ENCODE results near the gene ZC3H12C. TPM values are rescaled to one million over a fixed set of nuclear protein-coding genes. Genes with fewer than 3 reads are reported as not detected.

Gene ZC3H12C
- total RNA-seq, 4 donors from 2014 or later = 5.5 to 10.1 (median 7.8) TPM

GRCh38 chr11:110093407-110094297 is 460 bp downstream of the ZC3H12C start:
- TF ChIP-seq POLR2A (IDR thresholded peaks at IDR 0.05) = no peak
- no peak for TF ChIP-seq CTCF (IDR thresholded peaks at IDR 0.05)
- Histone ChIP-seq H3K9me3 (no peaks in the 10 kb centered on the region), H3K27me3 (no peaks in the 10 kb centered on the region), H3K4me3 (peak overlapping the region; percentile 72 to 81 (median 78)), H3K36me3 (no peaks in the 10 kb centered on the region), H3K27ac (peak overlapping the region; percentile 90 to 98 (median 93)), H3K4me1 (peaks cover 6 to 47% (median 14%) of the 10 kb centered on the region in 3 donors)
- WGBS, 2 donors = 2 to 3% methylated on average over 22 to 25 of the region's 80 CpGs
- intact Hi-C loops (cut with DNase I) = no loop called here
- no peak for DNase-seq

GRCh38 chr11:110094298-110095285 is 1.4 kb downstream of the ZC3H12C start:
- WGBS, 2 donors = 32 to 49% methylated on average over 9 of the region's 9 CpGs
- H3K4me1 ChIP-seq = peaks cover 6 to 47% (median 14%) of the 10 kb centered on the region in 3 donors
- TF ChIP-seq POLR2A (IDR thresholded peaks at IDR 0.05) = no peak
- TF ChIP-seq CTCF (IDR thresholded peaks at IDR 0.05) = no peak
- intact Hi-C loops (cut with DNase I) = no loop called here
- H3K36me3 ChIP-seq = no peaks in the 10 kb centered on the region
- H3K27me3 ChIP-seq = no peaks in the 10 kb centered on the region
- no peaks in the 10 kb centered on the region for H3K9me3 ChIP-seq
- peak overlapping the region; percentile 72 to 81 (median 78) for H3K4me3 ChIP-seq
- peak overlapping the region; percentile 90 to 98 (median 93) for H3K27ac ChIP-seq
- DNase-seq = no peak

- intact Hi-C loops (cut with DNase I) = no loop called here
- no peaks in the 10 kb centered on the region for H3K9me3 ChIP-seq
- WGBS, 2 donors = 54 to 56% methylated on average over 5 of the region's 5 CpGs
- no peaks in the 10 kb centered on the region for H3K36me3 ChIP-seq
- peaks cover 6 to 47% (median 14%) of the 10 kb centered on the region in 3 donors for H3K4me1 ChIP-seq
- no peak overlapping the region for H3K27ac ChIP-seq
- no peak for TF ChIP-seq POLR2A (IDR thresholded peaks at IDR 0.05)
- no peak for TF ChIP-seq CTCF (IDR thresholded peaks at IDR 0.05)
- DNase-seq = no peak
- H3K4me3 ChIP-seq = no peak overlapping the region
- H3K27me3 ChIP-seq = no peaks in the 10 kb centered on the region
These were observed 2.4 kb downstream of the ZC3H12C start for GRCh38 chr11:110095554-110095953.

GRCh38 chr11:110096496-110096895 is 3.3 kb downstream of the ZC3H12C start:
- 47 to 73% methylated on average over 5 of the region's 5 CpGs for WGBS, 2 donors
- Histone ChIP-seq H3K4me1 (peaks cover 6 to 47% (median 14%) of the 10 kb centered on the region in 3 donors), H3K9me3 (no peaks in the 10 kb centered on the region), H3K27ac (no peak overlapping the region), H3K36me3 (no peaks in the 10 kb centered on the region), H3K27me3 (no peaks in the 10 kb centered on the region), H3K4me3 (no peak overlapping the region)
- TF ChIP-seq POLR2A (IDR thresholded peaks at IDR 0.05) = no peak
- intact Hi-C loops (cut with DNase I) = no loop called here
- no peak for DNase-seq

GRCh38 chr11:110097459-110098012 is 4.3 kb downstream of the ZC3H12C start:
- no peak overlapping the region for H3K4me3 ChIP-seq
- intact Hi-C loops (cut with DNase I) = no loop called here
- no peaks in the 10 kb centered on the region for H3K9me3 ChIP-seq
- H3K36me3 ChIP-seq = no peaks in the 10 kb centered on the region
- no peak for DNase-seq
- no peaks in the 10 kb centered on the region for H3K27me3 ChIP-seq
- H3K4me1 ChIP-seq = peaks cover 0 to 37% (median 14%) of the 10 kb centered on the region in 3 donors
- no peak overlapping the region for H3K27ac ChIP-seq
- no peak for TF ChIP-seq POLR2A (IDR thresholded peaks at IDR 0.05)
- TF ChIP-seq CTCF (IDR thresholded peaks at IDR 0.05) = no peak
- 80 to 81% methylated on average over 5 of the region's 5 CpGs for WGBS, 2 donors

Data from esophagus squamous epithelium (tissue), 5 donors.